ENCODE results near the gene NUDCD3. TPM values are rescaled to one million over a fixed set of nuclear protein-coding genes. Genes with fewer than 3 reads are reported as not detected.

Gene NUDCD3
- total and polyA plus RNA-seq, 4 donors: 15.4 to 30.7 (median 24.3) TPM

- no peak for DNase-seq (ENCODE audit: low spot score)
- TF ChIP-seq RXRA (IDR thresholded peaks at IDR 0.05) (no peak), NR2F2 (IDR thresholded peaks at IDR 0.05) (no peak), HNF4A (conservative IDR thresholded peaks at IDR 0.05) (no peak), FOXA2 (IDR thresholded peaks at IDR 0.05) (no peak), HNF4G (IDR thresholded peaks at IDR 0.05) (no peak), RAD21 (IDR thresholded peaks at IDR 0.05) (no peak), EGR1 (IDR thresholded peaks at IDR 0.05; ENCODE audit: low read depth in 2 of 2) (no peak), TAF1 (conservative IDR thresholded peaks at IDR 0.05) (no peak)
- H3K4me1 ChIP-seq (ENCODE audit: control insufficient read depth in 4 of 4, insufficient read depth in 4 of 4, low read length in 3 of 4): peaks cover 0 to 24% (median 16%) of the 10 kb centered on the region in 4 donors
- H3K27me3 ChIP-seq (ENCODE audit: control insufficient read depth in 4 of 4, insufficient read depth in 4 of 4, low read length in 3 of 4): no peaks in the 10 kb centered on the region
- peaks cover 0 to 30% (median 9%) of the 10 kb centered on the region in 4 donors for H3K36me3 ChIP-seq (ENCODE audit: control insufficient read depth in 4 of 4, insufficient read depth in 3 of 4, low read depth in 1 of 4, low read length in 3 of 4)
- 57% methylated on average over 5 of the region's 5 CpGs for WGBS
- no peaks in the 10 kb centered on the region for H3K9me3 ChIP-seq (ENCODE audit: control insufficient read depth in 4 of 4, low read length in 3 of 4)
- no peak overlapping the region for H3K27ac ChIP-seq (ENCODE audit: low read depth in 1 of 2, low read length in 2 of 2)
- H3K9ac ChIP-seq (ENCODE audit: low read depth in 1 of 2, low read length in 2 of 2): no peak overlapping the region
- H3K4me3 ChIP-seq (ENCODE audit: low read depth in 1 of 3, low read length in 3 of 3): no peak overlapping the region
These were observed 14.1 kb downstream of the NUDCD3 start for GRCh38 chr7:44476313-44476712.

DNA sequence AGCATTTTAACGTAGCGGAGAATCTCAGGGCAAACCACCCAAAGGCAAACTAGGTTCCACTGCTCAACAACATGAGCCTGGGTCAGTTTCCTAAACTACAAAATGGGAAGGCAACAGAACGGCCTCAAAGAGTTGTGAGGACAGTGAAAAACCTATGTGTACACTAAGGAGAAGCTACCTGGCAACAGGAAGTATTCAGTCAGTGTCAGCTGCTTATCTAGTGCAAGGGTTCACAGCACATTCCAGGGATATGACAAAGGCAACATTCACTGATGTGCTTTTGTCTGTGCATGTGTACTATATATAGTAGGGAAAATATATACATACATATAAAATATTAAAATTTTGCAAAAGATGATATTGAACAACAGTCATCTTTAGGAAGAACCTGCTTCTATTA is 17.2 kb downstream of the NUDCD3 start:
- H3K27ac ChIP-seq (ENCODE audit: low read depth in 1 of 2, low read length in 2 of 2): peak overlapping the region in 1 of 2 donors; percentile 42
- no peak for DNase-seq (ENCODE audit: low spot score)
- H3K36me3 ChIP-seq (ENCODE audit: control insufficient read depth in 4 of 4, insufficient read depth in 3 of 4, low read depth in 1 of 4, low read length in 3 of 4): peaks cover 0 to 9% (median under 1%) of the 10 kb centered on the region in 4 donors
- 81% methylated on average over 3 of the region's 3 CpGs for WGBS
- no peak overlapping the region for H3K9ac ChIP-seq (ENCODE audit: low read depth in 1 of 2, low read length in 2 of 2)
- H3K4me1 ChIP-seq (ENCODE audit: control insufficient read depth in 4 of 4, insufficient read depth in 4 of 4, low read length in 3 of 4): peaks cover 5 to 50% (median 36%) of the 10 kb centered on the region in 4 donors
- H3K27me3 ChIP-seq (ENCODE audit: control insufficient read depth in 4 of 4, insufficient read depth in 4 of 4, low read length in 3 of 4): no peaks in the 10 kb centered on the region
- H3K9me3 ChIP-seq (ENCODE audit: control insufficient read depth in 4 of 4, low read length in 3 of 4): no peaks in the 10 kb centered on the region
- TF ChIP-seq, protein P1, sequence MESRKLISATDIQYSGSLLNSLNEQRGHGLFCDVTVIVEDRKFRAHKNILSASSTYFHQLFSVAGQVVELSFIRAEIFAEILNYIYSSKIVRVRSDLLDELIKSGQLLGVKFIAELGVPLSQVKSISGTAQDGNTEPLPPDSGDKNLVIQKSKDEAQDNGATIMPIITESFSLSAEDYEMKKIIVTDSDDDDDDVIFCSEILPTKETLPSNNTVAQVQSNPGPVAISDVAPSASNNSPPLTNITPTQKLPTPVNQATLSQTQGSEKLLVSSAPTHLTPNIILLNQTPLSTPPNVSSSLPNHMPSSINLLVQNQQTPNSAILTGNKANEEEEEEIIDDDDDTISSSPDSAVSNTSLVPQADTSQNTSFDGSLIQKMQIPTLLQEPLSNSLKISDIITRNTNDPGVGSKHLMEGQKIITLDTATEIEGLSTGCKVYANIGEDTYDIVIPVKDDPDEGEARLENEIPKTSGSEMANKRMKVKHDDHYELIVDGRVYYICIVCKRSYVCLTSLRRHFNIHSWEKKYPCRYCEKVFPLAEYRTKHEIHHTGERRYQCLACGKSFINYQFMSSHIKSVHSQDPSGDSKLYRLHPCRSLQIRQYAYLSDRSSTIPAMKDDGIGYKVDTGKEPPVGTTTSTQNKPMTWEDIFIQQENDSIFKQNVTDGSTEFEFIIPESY (IDR thresholded peaks at IDR 0.05): no peak
- no peak for TF ChIP-seq TAF1 (conservative IDR thresholded peaks at IDR 0.05)
- TF ChIP-seq HNF4A (conservative IDR thresholded peaks at IDR 0.05): peak in 1 of 2 donors; percentile 32
- H3K4me3 ChIP-seq (ENCODE audit: low read depth in 1 of 3, low read length in 3 of 3): no peak overlapping the region

DNA sequence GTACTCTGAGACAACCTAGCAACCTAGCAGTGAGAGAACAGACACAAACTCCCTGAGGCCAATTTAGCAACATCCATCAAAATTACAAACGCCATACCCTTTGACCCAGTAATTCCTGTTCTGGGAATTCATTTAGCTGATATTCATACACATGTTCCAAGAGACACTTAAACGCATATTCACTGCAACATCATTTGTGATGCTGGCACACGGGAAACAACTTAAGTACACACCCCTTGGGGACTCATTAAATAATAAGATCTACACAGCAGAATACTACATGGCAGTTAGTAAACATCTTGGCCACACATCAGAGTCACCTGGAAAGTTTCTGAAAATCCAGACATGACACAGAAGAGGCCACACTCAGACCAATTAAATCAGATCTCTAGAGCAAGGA is 17.6 kb downstream of the NUDCD3 start:
- Histone ChIP-seq H3K4me3 (ENCODE audit: low read depth in 1 of 3, low read length in 3 of 3) (no peak overlapping the region), H3K9me3 (ENCODE audit: control insufficient read depth in 4 of 4, low read length in 3 of 4) (no peaks in the 10 kb centered on the region), H3K27ac (ENCODE audit: low read depth in 1 of 2, low read length in 2 of 2) (peak overlapping the region in 1 of 2 donors; percentile 42), H3K27me3 (ENCODE audit: control insufficient read depth in 4 of 4, insufficient read depth in 4 of 4, low read length in 3 of 4) (no peaks in the 10 kb centered on the region), H3K36me3 (ENCODE audit: control insufficient read depth in 4 of 4, insufficient read depth in 3 of 4, low read depth in 1 of 4, low read length in 3 of 4) (peaks cover 0 to 7% (median under 1%) of the 10 kb centered on the region in 4 donors), H3K4me1 (ENCODE audit: control insufficient read depth in 4 of 4, insufficient read depth in 4 of 4, low read length in 3 of 4) (peaks cover 5 to 50% (median 36%) of the 10 kb centered on the region in 4 donors), H3K9ac (ENCODE audit: low read depth in 1 of 2, low read length in 2 of 2) (no peak overlapping the region)
- 46% methylated on average over 3 of the region's 3 CpGs for WGBS
- DNase-seq (ENCODE audit: low spot score): no peak
- TF ChIP-seq REST (IDR thresholded peaks at IDR 0.05) (no peak), HNF4A (conservative IDR thresholded peaks at IDR 0.05) (no peak), FOXA1 (IDR thresholded peaks at IDR 0.05) (no peak), YY1 (IDR thresholded peaks at IDR 0.05) (no peak), RAD21 (IDR thresholded peaks at IDR 0.05) (no peak), NR2F2 (IDR thresholded peaks at IDR 0.05) (no peak), HNF4G (IDR thresholded peaks at IDR 0.05) (no peak), MAX (IDR thresholded peaks at IDR 0.05) (no peak), GABPA (IDR thresholded peaks at IDR 0.05 in 1 of 2, conservative IDR thresholded peaks at IDR 0.05 in 1 of 2) (no peak), JUND (IDR thresholded peaks at IDR 0.05) (no peak), EGR1 (IDR thresholded peaks at IDR 0.05; ENCODE audit: low read depth in 2 of 2) (no peak), SP1 (IDR thresholded peaks at IDR 0.05) (no peak), RXRA (IDR thresholded peaks at IDR 0.05) (no peak), TAF1 (conservative IDR thresholded peaks at IDR 0.05) (no peak), CTCF (IDR thresholded peaks at IDR 0.05; ENCODE audit: low read depth, low read length, missing input control) (no peak), FOXA2 (IDR thresholded peaks at IDR 0.05) (no peak)
- TF ChIP-seq, protein P2, sequence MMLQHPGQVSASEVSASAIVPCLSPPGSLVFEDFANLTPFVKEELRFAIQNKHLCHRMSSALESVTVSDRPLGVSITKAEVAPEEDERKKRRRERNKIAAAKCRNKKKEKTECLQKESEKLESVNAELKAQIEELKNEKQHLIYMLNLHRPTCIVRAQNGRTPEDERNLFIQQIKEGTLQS (IDR thresholded peaks at IDR 0.05): no peak
- TF ChIP-seq, protein P1 (IDR thresholded peaks at IDR 0.05): no peak

Data from liver (tissue), 9 donors.